GM12892 (cell line): Measurements from ENCODE around the gene ASTN1.
A peak's percentile ranks its signal among the peaks of the same experiment; 100 is the strongest.

Source experiments
- DNase-seq: peaks from one replicate; pipeline ENCODE4 v3.0.0; 2011; ENCODE audit not compliant: insufficient read length
- FAIRE-seq: peaks from 2 replicates; lab custom pipeline; 2011; peaks lifted over from hg19 to GRCh38; lab: Jason Lieb, UNC
- POLR2A ChIP-seq: IDR thresholded peaks from 2 replicates; pipeline ENCODE4 v1.6.1; 2011; ENCODE audit warnings: low read depth, low read length, control low read depth
- POLR2AphosphoS5 ChIP-seq: IDR thresholded peaks from 2 replicates; pipeline ENCODE4 v1.6.1; 2011; ENCODE audit warnings: low read depth, low read length, control low read depth
- TAF1 ChIP-seq: IDR thresholded peaks from 2 replicates; pipeline ENCODE4 v1.6.1; 2011; ENCODE audit warnings: low read depth, mild to moderate bottlenecking, control low read depth, low read length, borderline replicate concordance

ASTN1 gene

GRCh38 chr1:176893625-176894352 is 270.7 kb downstream of the ASTN1 start:
- DNase-seq = no peak
- no peak for FAIRE-seq
- TF ChIP-seq POLR2AphosphoS5 = no peak
- no peak for TF ChIP-seq TAF1
- no peak for TF ChIP-seq POLR2A

GRCh38 chr1:176888471-176889032 is 276.0 kb downstream of the ASTN1 start:
- TF ChIP-seq POLR2AphosphoS5 (no peak), TAF1 (no peak), POLR2A (no peak)
- FAIRE-seq = no peak

GRCh38 chr1:176885751-176886150 is 278.8 kb downstream of the ASTN1 start:
- no peak for DNase-seq
- TF ChIP-seq POLR2A (no peak), TAF1 (no peak), POLR2AphosphoS5 (no peak)
- no peak for FAIRE-seq

More at GRCh38 chr1:176888471-176889032, 276.0 kb downstream of the ASTN1 start:
- no peak for DNase-seq

- no peak for TF ChIP-seq TAF1
- TF ChIP-seq POLR2AphosphoS5 = no peak
- TF ChIP-seq POLR2A = no peak
- FAIRE-seq = no peak
- no peak for DNase-seq
Observed at GRCh38 chr1:176885341-176885740, 279.2 kb downstream of the ASTN1 start.

GRCh38 chr1:176884911-176885310 is 279.6 kb downstream of the ASTN1 start:
- TF ChIP-seq TAF1 (no peak), POLR2A (no peak)
- FAIRE-seq (no peak), DNase-seq (no peak)

GRCh38 chr1:176884286-176884685 is 280.2 kb downstream of the ASTN1 start:
- TF ChIP-seq TAF1 (no peak), POLR2AphosphoS5 (no peak), POLR2A (no peak)
- no peak for DNase-seq
- FAIRE-seq = no peak

GRCh38 chr1:176880955-176881595 is 283.4 kb downstream of the ASTN1 start:
- FAIRE-seq = peak; percentile 9
- TF ChIP-seq POLR2AphosphoS5 (no peak), TAF1 (no peak), POLR2A (no peak)
- peak; percentile 29 for DNase-seq

GRCh38 chr1:176879784-176880620 is 284.5 kb downstream of the ASTN1 start:
- FAIRE-seq (no peak), DNase-seq (no peak)
- TF ChIP-seq POLR2A (no peak), POLR2AphosphoS5 (no peak), TAF1 (no peak)

- no peak for TF ChIP-seq TAF1
- DNase-seq (no peak), FAIRE-seq (no peak)
Observed at GRCh38 chr1:176878750-176879536, 285.6 kb downstream of the ASTN1 start.

- no peak for TF ChIP-seq POLR2AphosphoS5
- FAIRE-seq = no peak
- no peak for DNase-seq
Observed at GRCh38 chr1:176877557-176877956, 287.0 kb downstream of the ASTN1 start.

GRCh38 chr1:176876966-176877515 is 287.5 kb downstream of the ASTN1 start:
- no peak for FAIRE-seq
- DNase-seq = no peak
- no peak for TF ChIP-seq POLR2AphosphoS5
- TF ChIP-seq POLR2A = no peak
- TF ChIP-seq TAF1 = no peak
